CD4-positive, alpha-beta T cell (primary cell): Measurements from ENCODE around the gene CACNA2D2. TPM values are rescaled to one million over a fixed set of nuclear protein-coding genes. Genes with fewer than 3 reads are reported as not detected.

Source experiments
- ATAC-seq: fragments of 200-7000 bp; cut with Tn5 transposase; one replicate; pipeline ENCODE4 v1.10.0; 2022; ENCODE audit warnings: mild to moderate bottlenecking; ENCODE audit not compliant: poor library complexity
- CTCF ChIA-PET: fragments of 350-600 bp; sonication (Branson Sonifier 250); formaldehyde crosslinking; loops from one replicate; lab custom pipeline; 2021; ENCODE audit warnings: antibody characterized with exemption, inconsistent platforms; lab: Charles Lee
- POLR2A ChIA-PET: fragments of 350-600 bp; sonication (Branson Sonifier 250); formaldehyde crosslinking; loops from one replicate; lab custom pipeline; 2021; ENCODE audit warnings: antibody characterized with exemption, inconsistent platforms; lab: Charles Lee
- DNase-seq, 14 experiments: peaks; one replicate each; pipeline ENCODE4 v3.0.0-alpha.2; 2013 to 2020; ENCODE audit warnings: mixed read lengths in 2 of 14
- H3K27ac ChIP-seq, 2 donors: one replicate each; pipeline versions ENCODE4 v1.5.1 to v1.7.0; 2013; ENCODE audit warnings: low read length in 2 of 2, low read depth in 1 of 2, mild to moderate bottlenecking in 1 of 2
- H3K27me3 ChIP-seq, 2 experiments: 1 replicate in 1 of 2; 2 replicates in 1 of 2; pipeline versions ENCODE4 v1.6.1 to v1.7.0; 2013; ENCODE audit warnings: low read length in 2 of 2, control low read depth in 1 of 2, mild to moderate bottlenecking in 1 of 2, moderate library complexity in 1 of 2; ENCODE audit not compliant: insufficient read depth in 2 of 2, control insufficient read depth in 1 of 2
- H3K36me3 ChIP-seq: one replicate; pipeline ENCODE4 v1.6.1; 2013; ENCODE audit warnings: low read length, control low read depth; ENCODE audit not compliant: insufficient read depth
- H3K4me1 ChIP-seq: one replicate; pipeline ENCODE4 v1.6.1; 2013; ENCODE audit warnings: low read length, control low read depth; ENCODE audit not compliant: insufficient read depth
- H3K4me3 ChIP-seq: one replicate; pipeline ENCODE4 v1.5.1; 2013; ENCODE audit warnings: mild to moderate bottlenecking, low read length, moderate library complexity
- H3K9me3 ChIP-seq, 2 experiments: 1 replicate in 1 of 2; 2 replicates in 1 of 2; pipeline versions ENCODE4 v1.6.1 to v1.7.0; 2013; ENCODE audit warnings: low read length in 2 of 2, mild to moderate bottlenecking in 2 of 2, control low read depth in 1 of 2, moderate library complexity in 1 of 2; ENCODE audit not compliant: control insufficient read depth in 1 of 2, insufficient read depth in 1 of 2
- H3K27ac Mint-ChIP-seq: one replicate; pipeline ENCODE4 v1.8.0; 2020; ENCODE audit warnings: mixed read lengths
- H3K27me3 Mint-ChIP-seq: one replicate; pipeline ENCODE4 v1.8.0; 2021; ENCODE audit warnings: mixed read lengths
- H3K36me3 Mint-ChIP-seq: one replicate; pipeline ENCODE4 v1.8.0; 2021; ENCODE audit warnings: low read depth, mixed read lengths
- H3K4me1 Mint-ChIP-seq: one replicate; pipeline ENCODE4 v1.8.0; 2021; ENCODE audit warnings: low read depth, mixed read lengths
- H3K4me3 Mint-ChIP-seq: one replicate; pipeline ENCODE4 v1.8.0; 2020; ENCODE audit warnings: mild to moderate bottlenecking, mixed read lengths
- H3K9me3 Mint-ChIP-seq: one replicate; pipeline ENCODE4 v1.8.0; 2020; ENCODE audit warnings: mixed read lengths
- CTCF ChIP-seq: fragments of 200-600 bp; IDR thresholded peaks from one replicate; pipeline ENCODE4 v1.8.0; 2022; ENCODE audit warnings: antibody characterized with exemption, mild to moderate bottlenecking
- intact Hi-C, 2 experiments: fragments of 100-400 bp; cut with DNase I in 1 of 2; cut with micrococcal nuclease in 1 of 2; formaldehyde crosslinking; loops; one replicate each; pipeline versions ENCODE4 v1.15.1 to v1.9.0; 2023 to 2025; cut with DNase I, micrococcal nuclease
- total RNA-seq, 174 experiments: library from RNA in 2 of 174; stranded (reverse) in 2 of 174; gene quantifications; one replicate each; pipeline ENCODE4 v1.2.3 and lab custom pipeline; 2021 to 2026

Gene CACNA2D2
- total RNA-seq, 2 experiments from 2014 or later = 2.5 to 3.8 TPM

GRCh38 chr3:50323092-50323600 is 180.3 kb downstream of the CACNA2D2 start:
- no peaks in the 10 kb centered on the region for H3K27me3 ChIP-seq
- H3K4me1 ChIP-seq = peaks cover 74% of the 10 kb centered on the region
- Mint-ChIP-seq H3K27ac (no peak overlapping the region), H3K4me3 (peak overlapping the region; percentile 70), H3K36me3 (peaks cover 17% of the 10 kb centered on the region), H3K27me3 (no peaks in the 10 kb centered on the region), H3K9me3 (no peaks in the 10 kb centered on the region), H3K4me1 (peaks cover 48% of the 10 kb centered on the region)
- no peaks in the 10 kb centered on the region for H3K9me3 ChIP-seq
- ATAC-seq = no peak
- TF ChIP-seq CTCF = no peak
- peak in 1 of 14 experiments; percentile 40 for DNase-seq
- H3K4me3 ChIP-seq = no peak overlapping the region
- H3K36me3 ChIP-seq = peaks cover 10% of the 10 kb centered on the region
- CTCF ChIA-PET = interaction anchor here (0.6 to 2.2 kb wide), 4 partner anchors 18 to 77 kb away, joined by 3 to 8 read pairs (median 6); partner anchors contain the start of genes CYB561D2, NPRL2 and RASSF1
- H3K27ac ChIP-seq = peak overlapping the region; percentile 29
- POLR2A ChIA-PET = interaction anchor here (1.0 to 3.6 kb wide), 3 partner anchors 14 to 28 kb away, joined by 3 to 25 read pairs (median 15); partner anchors contain the start of genes CYB561D2 and NPRL2
- intact Hi-C loops = loop anchor here in 1 of 2 experiments (5.0 kb wide), 1 partner anchor 131 kb away; the partner anchor contains the start of gene GNAT1

DNA sequence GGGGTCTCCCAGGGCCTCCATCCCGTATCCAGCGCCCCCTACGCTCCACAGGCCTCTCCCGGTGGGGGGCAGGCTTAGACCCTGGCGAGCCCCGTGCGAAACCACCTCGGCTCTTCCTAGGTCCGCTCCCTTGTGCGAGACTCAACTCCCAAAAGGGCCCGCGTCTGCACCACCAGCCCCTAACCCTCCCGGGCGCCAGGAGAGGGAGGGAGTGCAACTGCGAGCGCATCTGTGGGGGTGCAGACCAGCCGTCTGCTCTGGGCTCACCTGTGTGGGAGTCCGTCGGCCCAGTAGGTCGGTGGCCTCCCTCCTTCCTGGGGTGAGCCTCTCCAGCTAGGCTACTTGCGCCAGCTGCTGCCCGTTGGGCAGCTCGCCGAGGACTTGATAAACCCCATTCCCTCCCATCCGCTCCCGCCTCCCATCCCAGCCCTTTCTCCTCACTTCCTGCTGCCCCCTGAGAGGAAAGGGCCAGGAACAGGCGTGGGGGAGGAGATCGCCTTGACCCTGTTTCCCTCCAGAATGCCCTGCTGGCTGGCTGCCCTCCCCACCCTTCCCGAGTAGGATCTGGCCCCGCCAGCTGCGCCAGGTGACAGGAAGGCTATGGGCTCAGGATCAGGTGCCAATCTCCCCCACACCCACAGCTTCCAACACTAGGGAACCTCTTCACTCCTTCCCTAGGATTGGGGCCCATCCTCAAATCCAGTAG is 180.9 kb downstream of the CACNA2D2 start, which contains the start of gene HYAL2:
Gene HYAL2, minus strand, starts transcription at position 360 of the 706 bp plus-strand sequence. CDS start 2,256 bp downstream, outside the sequence.
- Histone ChIP-seq H3K27me3 (no peaks in the 10 kb centered on the region), H3K4me3 (peak within 1 kb of the TSS; percentile 68), H3K27ac (peak within 1 kb of the TSS; percentile 75 to 96), H3K36me3 (peaks cover 10% of the 10 kb centered on the region), H3K9me3 (no peaks in the 10 kb centered on the region), H3K4me1 (peaks cover 76% of the 10 kb centered on the region)
- Mint-ChIP-seq H3K36me3 (peaks cover 14% of the 10 kb centered on the region), H3K27me3 (no peaks in the 10 kb centered on the region), H3K9me3 (no peaks in the 10 kb centered on the region), H3K4me1 (peaks cover 45% of the 10 kb centered on the region), H3K4me3 (peak within 1 kb of the TSS; percentile 90), H3K27ac (peak within 1 kb of the TSS; percentile 82)
- intact Hi-C loops = loop anchor here in 1 of 2 experiments (5.0 kb wide), 1 partner anchor 130 kb away; the partner anchor contains the start of gene GNAT1
- TF ChIP-seq CTCF = no peak
- CTCF ChIA-PET = interaction anchor here (0.6 to 1.7 kb wide), 2 partner anchors 24 to 76 kb away, joined by 3 to 5 read pairs; no protein-coding TSS in a partner anchor
- POLR2A ChIA-PET = interaction anchor here (2.2 to 3.6 kb wide), 2 partner anchors 14 to 28 kb away, joined by 15 to 25 read pairs; partner anchors contain the start of genes CYB561D2 and NPRL2
- ATAC-seq (no peak), DNase-seq (peak in 1 of 14 experiments; percentile 50)

GRCh38 chr3:50322115-50322385 is 181.4 kb downstream of the CACNA2D2 start:
- Histone ChIP-seq H3K36me3 (peaks cover 10% of the 10 kb centered on the region), H3K4me3 (peak overlapping the region; percentile 68), H3K4me1 (peaks cover 76% of the 10 kb centered on the region), H3K9me3 (no peaks in the 10 kb centered on the region), H3K27me3 (no peaks in the 10 kb centered on the region), H3K27ac (peak overlapping the region; percentile 30 to 75)
- CTCF ChIA-PET = interaction anchor here (0.9 to 1.3 kb wide), 3 partner anchors 15 to 30 kb away, joined by 3 to 13 read pairs (median 5); partner anchors contain the start of genes CYB561D2, IFRD2 and NPRL2
- intact Hi-C loops = loop anchor here in 1 of 2 experiments (5.0 kb wide), 1 partner anchor 130 kb away; the partner anchor contains the start of gene GNAT1
- TF ChIP-seq CTCF = no peak
- Mint-ChIP-seq H3K4me1 (peaks cover 41% of the 10 kb centered on the region), H3K36me3 (peaks cover 14% of the 10 kb centered on the region), H3K4me3 (peak overlapping the region; percentile 90), H3K9me3 (no peaks in the 10 kb centered on the region), H3K27me3 (no peaks in the 10 kb centered on the region), H3K27ac (peak overlapping the region; percentile 12)
- ATAC-seq (no peak), DNase-seq (no peak)
- POLR2A ChIA-PET = interaction anchor here (1.0 to 3.6 kb wide), 4 partner anchors 15 to 30 kb away, joined by 5 to 25 read pairs (median 20); partner anchors contain the start of genes CYB561D2, HYAL3, IFRD2 and NAA80
